OCI-LY1 (cell line): ENCODE results near the gene NXN.

ENCODE experiments used
- H2AFZ ChIP-seq: fragments of 200-600 bp; sonication (generic), shearing (Covaris generic); 2 replicates; pipeline ENCODE4 v1.6.0; 2014; ENCODE audit warnings: antibody characterized with exemption, mild to moderate bottlenecking, low read length
- H3F3A ChIP-seq: fragments of 200-600 bp; sonication (generic), shearing (Covaris generic); 2 replicates; pipeline ENCODE4 v1.6.0; 2014; ENCODE audit warnings: mild to moderate bottlenecking, antibody characterized with exemption, low read length, moderate library complexity; ENCODE audit not compliant: insufficient read depth
- H3K27ac ChIP-seq: fragments of 200-600 bp; sonication (generic); 2 replicates; pipeline ENCODE4 v1.5.1; 2014; ENCODE audit warnings: low read length, mixed run types, mild to moderate bottlenecking, low read depth; ENCODE audit not compliant: poor library complexity, severe bottlenecking
- H3K27me3 ChIP-seq: fragments of 200-600 bp; sonication (generic); 2 replicates; pipeline ENCODE4 v1.6.0; 2014; ENCODE audit warnings: antibody characterized with exemption, mild to moderate bottlenecking, low read length, moderate library complexity; ENCODE audit not compliant: insufficient read depth
- H3K36me3 ChIP-seq: fragments of 200-600 bp; sonication (generic); 2 replicates; pipeline ENCODE4 v1.6.1; 2014; ENCODE audit warnings: mild to moderate bottlenecking, antibody characterized with exemption, low read length, moderate library complexity, mixed read lengths; ENCODE audit not compliant: insufficient read depth
- H3K4me1 ChIP-seq: fragments of 200-600 bp; sonication (generic); 2 replicates; pipeline ENCODE4 v1.5.1; 2014; ENCODE audit warnings: mild to moderate bottlenecking, low read length, moderate library complexity; ENCODE audit not compliant: insufficient read depth, severe bottlenecking
- H3K4me2 ChIP-seq: fragments of 200-600 bp; sonication (generic), shearing (Covaris generic); 2 replicates; pipeline ENCODE4 v1.6.1; 2014; ENCODE audit warnings: low read length
- H3K4me3 ChIP-seq: fragments of 200-600 bp; sonication (generic); 2 replicates; pipeline ENCODE4 v1.5.1; 2014; ENCODE audit warnings: low read length, low read depth, mild to moderate bottlenecking, mixed read lengths; ENCODE audit not compliant: poor library complexity, severe bottlenecking
- H3K79me2 ChIP-seq: fragments of 200-600 bp; shearing (Covaris generic); 2 replicates; pipeline ENCODE4 v1.6.1; 2016; ENCODE audit warnings: mixed run types, low read length, mixed read lengths; ENCODE audit not compliant: insufficient read depth
- H3K9ac ChIP-seq: fragments of 200-600 bp; sonication (generic), shearing (Covaris generic); 2 replicates; pipeline ENCODE4 v1.6.1; 2014; ENCODE audit warnings: mild to moderate bottlenecking, low read length, mixed read lengths
- H3K9me2 ChIP-seq: fragments of 200-600 bp; sonication (generic), shearing (Covaris generic); 2 replicates; pipeline ENCODE4 v1.6.1; 2014; ENCODE audit warnings: low read depth, mild to moderate bottlenecking, low read length, mixed read lengths
- H3K9me3 ChIP-seq: fragments of 200-600 bp; shearing (Covaris generic); 2 replicates; pipeline ENCODE4 v1.6.1; 2014; ENCODE audit warnings: low read length, mixed read lengths
- H4K20me1 ChIP-seq: fragments of 200-600 bp; sonication (generic), shearing (Covaris generic); 2 replicates; pipeline ENCODE4 v1.6.0; 2016; ENCODE audit warnings: mild to moderate bottlenecking, low read length; ENCODE audit not compliant: insufficient read depth
- EZH2 ChIP-seq: fragments of 200-600 bp; sonication (generic), shearing (Covaris generic); IDR thresholded peaks from 2 replicates; pipeline ENCODE4 v1.8.0; 2017; ENCODE audit warnings: borderline replicate concordance, mixed run types, mild to moderate bottlenecking, antibody characterized with exemption, low read length, moderate library complexity, mixed read lengths
- TF ChIP-seq, protein P1 (sequence below): fragments of 200-600 bp; sonication (generic), shearing (Covaris generic); IDR thresholded peaks from 2 replicates; pipeline ENCODE4 v1.5.1; 2017; ENCODE audit warnings: mild to moderate bottlenecking, antibody characterized with exemption, low read length, moderate library complexity, mixed read lengths

The NXN gene

GRCh38 chr17:848402-848801 is 131.2 kb downstream of the NXN start:
- H3K27me3 ChIP-seq: no peaks in the 10 kb centered on the region
- no peaks in the 10 kb centered on the region; the same call in 1 of the 2 replicates for H3F3A ChIP-seq
- no peaks in the 10 kb centered on the region for H4K20me1 ChIP-seq
- no peak overlapping the region for H3K4me3 ChIP-seq
- no peak overlapping the region for H2AFZ ChIP-seq
- no peak overlapping the region for H3K4me2 ChIP-seq
- no peaks in the 10 kb centered on the region for H3K9me3 ChIP-seq
- no peak overlapping the region for H3K9ac ChIP-seq
- TF ChIP-seq EZH2: no peak
- TF ChIP-seq, protein P1, sequence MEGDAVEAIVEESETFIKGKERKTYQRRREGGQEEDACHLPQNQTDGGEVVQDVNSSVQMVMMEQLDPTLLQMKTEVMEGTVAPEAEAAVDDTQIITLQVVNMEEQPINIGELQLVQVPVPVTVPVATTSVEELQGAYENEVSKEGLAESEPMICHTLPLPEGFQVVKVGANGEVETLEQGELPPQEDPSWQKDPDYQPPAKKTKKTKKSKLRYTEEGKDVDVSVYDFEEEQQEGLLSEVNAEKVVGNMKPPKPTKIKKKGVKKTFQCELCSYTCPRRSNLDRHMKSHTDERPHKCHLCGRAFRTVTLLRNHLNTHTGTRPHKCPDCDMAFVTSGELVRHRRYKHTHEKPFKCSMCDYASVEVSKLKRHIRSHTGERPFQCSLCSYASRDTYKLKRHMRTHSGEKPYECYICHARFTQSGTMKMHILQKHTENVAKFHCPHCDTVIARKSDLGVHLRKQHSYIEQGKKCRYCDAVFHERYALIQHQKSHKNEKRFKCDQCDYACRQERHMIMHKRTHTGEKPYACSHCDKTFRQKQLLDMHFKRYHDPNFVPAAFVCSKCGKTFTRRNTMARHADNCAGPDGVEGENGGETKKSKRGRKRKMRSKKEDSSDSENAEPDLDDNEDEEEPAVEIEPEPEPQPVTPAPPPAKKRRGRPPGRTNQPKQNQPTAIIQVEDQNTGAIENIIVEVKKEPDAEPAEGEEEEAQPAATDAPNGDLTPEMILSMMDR: no peak
- H3K27ac ChIP-seq: no peak overlapping the region
- no peaks in the 10 kb centered on the region; the same call in 1 of the 2 replicates for H3K36me3 ChIP-seq
- H3K9me2 ChIP-seq: no peaks in the 10 kb centered on the region
- no peaks in the 10 kb centered on the region for H3K79me2 ChIP-seq
- H3K4me1 ChIP-seq: no peaks in the 10 kb centered on the region

DNA sequence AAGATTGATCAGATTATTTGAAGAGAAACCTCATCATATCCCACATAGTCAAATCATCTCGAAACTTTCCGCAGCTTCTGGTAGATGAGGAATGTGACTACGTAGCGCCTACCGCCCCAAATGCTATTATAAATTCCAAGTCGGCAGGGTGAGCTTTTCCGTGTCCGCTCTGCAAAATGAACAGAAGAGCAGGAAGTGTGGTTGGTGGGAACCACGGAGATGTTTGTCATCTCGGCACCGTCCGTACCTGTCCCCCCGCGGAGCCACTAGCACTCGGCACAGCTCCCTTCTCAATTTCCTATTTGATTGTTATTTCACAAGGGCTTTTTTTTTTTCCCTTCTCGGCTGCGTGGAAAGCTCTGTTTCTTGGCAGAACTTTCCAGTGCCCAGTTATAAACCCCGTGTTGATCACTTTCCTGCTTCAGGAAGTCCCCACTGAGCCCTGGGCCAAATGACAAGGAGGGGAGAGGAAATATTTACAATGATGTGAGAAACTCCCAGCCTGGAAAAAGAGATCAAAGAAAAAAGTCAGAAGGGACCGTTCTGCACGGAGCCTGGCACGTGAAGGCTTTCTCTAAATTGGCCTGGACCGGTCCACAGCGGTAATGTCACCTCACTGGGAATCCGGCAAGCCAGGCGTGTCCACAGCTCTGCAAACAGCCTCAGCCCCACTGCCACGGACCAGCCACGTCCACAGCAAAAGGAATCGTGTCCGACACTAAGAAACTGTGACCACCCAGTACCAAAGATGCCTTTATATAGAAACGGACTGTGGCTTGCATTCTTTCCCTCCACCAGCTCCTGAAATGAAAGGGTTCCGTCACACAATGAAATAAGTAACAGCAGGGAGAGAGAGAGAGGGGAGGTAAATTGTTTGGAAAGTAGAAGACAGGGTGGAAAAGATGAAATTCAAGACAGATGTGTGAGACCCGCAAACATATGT is 132.4 kb downstream of the NXN start:
- Histone ChIP-seq H2AFZ (no peak overlapping the region), H3K79me2 (no peaks in the 10 kb centered on the region), H3K4me1 (no peaks in the 10 kb centered on the region), H3K4me2 (no peak overlapping the region), H3F3A (no peaks in the 10 kb centered on the region; the same call in 1 of the 2 replicates), H3K36me3 (no peaks in the 10 kb centered on the region; the same call in 1 of the 2 replicates), H3K9ac (no peak overlapping the region), H3K9me2 (no peaks in the 10 kb centered on the region), H3K4me3 (no peak overlapping the region), H3K27me3 (no peaks in the 10 kb centered on the region), H3K27ac (no peak overlapping the region), H4K20me1 (no peaks in the 10 kb centered on the region), H3K9me3 (no peaks in the 10 kb centered on the region)
- TF ChIP-seq, protein P1: no peak
- TF ChIP-seq EZH2: no peak

- Histone ChIP-seq H2AFZ (no peak overlapping the region), H3K9me3 (0 out of 2 replicates have a peak, but pooled peaks cover 2% of the 10 kb centered on the region), H3K79me2 (no peaks in the 10 kb centered on the region), H3K36me3 (no peaks in the 10 kb centered on the region; the same call in 1 of the 2 replicates), H4K20me1 (no peaks in the 10 kb centered on the region), H3K4me2 (no peak overlapping the region), H3K9me2 (no peaks in the 10 kb centered on the region), H3F3A (no peaks in the 10 kb centered on the region), H3K27me3 (no peaks in the 10 kb centered on the region), H3K4me1 (peaks cover 3% of the 10 kb centered on the region), H3K9ac (no peak overlapping the region), H3K4me3 (no peak overlapping the region), H3K27ac (no peak overlapping the region)
- no peak for TF ChIP-seq EZH2
- TF ChIP-seq, protein P1: no peak
These were observed 138.3 kb downstream of the NXN start for GRCh38 chr17:841313-841712.
